ENCODE measurements around the gene ERICH3.

DNA sequence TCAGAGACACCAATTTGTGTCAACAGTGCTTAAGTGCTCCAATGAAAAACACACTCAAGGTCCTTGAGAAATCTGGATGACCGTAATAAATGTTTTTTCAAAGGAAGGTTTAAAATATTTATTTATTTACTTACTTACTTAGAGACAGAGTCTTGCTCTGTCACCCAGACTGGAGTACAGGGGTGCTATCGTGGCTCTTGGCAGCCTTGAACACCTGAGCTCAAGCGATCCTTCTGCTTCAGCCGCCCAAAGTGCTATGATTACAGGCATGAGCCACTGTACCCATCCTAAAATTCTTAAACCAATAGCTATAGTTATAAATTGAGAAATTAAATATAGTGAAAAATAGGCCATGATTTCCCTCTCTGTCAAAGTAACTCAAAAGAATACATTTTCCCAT lies 17.3 kb upstream of the ERICH3 start:
- TF ChIP-seq CTCF (IDR thresholded peaks at IDR 0.05; ENCODE audit: low read depth, low read length, poor library complexity, severe bottlenecking), result no peak
- TF ChIP-seq EZH2phosphoT487 (IDR thresholded peaks at IDR 0.05; ENCODE audit: borderline replicate concordance, low read length), result no peak
